GM12892 (cell line): ENCODE results near the gene RBFOX2.

Experiments
- POLR2A ChIP-seq: IDR thresholded peaks from 2 replicates; pipeline ENCODE4 v1.6.1; 2011; ENCODE audit warnings: low read depth, low read length, control low read depth
- POLR2AphosphoS5 ChIP-seq: IDR thresholded peaks from 2 replicates; pipeline ENCODE4 v1.6.1; 2011; ENCODE audit warnings: low read depth, low read length, control low read depth
- TAF1 ChIP-seq: IDR thresholded peaks from 2 replicates; pipeline ENCODE4 v1.6.1; 2011; ENCODE audit warnings: low read depth, mild to moderate bottlenecking, control low read depth, low read length, borderline replicate concordance

DNA sequence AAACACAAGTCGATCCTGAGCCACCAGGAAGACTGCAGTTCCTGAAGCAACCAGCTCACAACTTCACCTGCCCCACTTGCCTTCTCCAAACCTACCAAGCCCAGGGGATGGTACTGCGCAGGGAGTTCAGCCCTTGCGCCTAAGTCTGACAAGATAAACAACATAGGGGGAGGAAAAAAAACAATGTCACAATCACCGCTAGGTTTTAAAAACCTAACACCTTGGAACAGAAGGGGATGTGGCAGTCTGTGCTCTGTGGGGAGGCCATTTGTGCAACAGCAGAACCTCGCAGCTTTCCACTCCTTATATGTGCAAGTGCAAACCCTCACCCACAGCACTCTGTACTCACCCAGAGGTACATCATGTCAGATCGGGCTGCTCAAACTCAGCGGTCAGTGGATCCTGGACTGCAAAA lies 134.2 kb downstream of the RBFOX2 start:
- no peak for TF ChIP-seq POLR2A
- TF ChIP-seq TAF1, result no peak
- TF ChIP-seq POLR2AphosphoS5, result no peak
